BJ (cell line): ENCODE data around the gene BET1. TPM values are rescaled to one million over a fixed set of nuclear protein-coding genes. Genes with fewer than 3 reads are reported as not detected.

Source experiments
- CTCF ChIA-PET: fragments of 350-600 bp; formaldehyde crosslinking; extraction: SDS; loops from one replicate; lab custom pipeline; 2021; ENCODE audit warnings: antibody characterized with exemption, inconsistent platforms; lab: Yijun Ruan, JAX
- POLR2A ChIA-PET: fragments of 300-600 bp; sonication (Branson Sonifier 250); formaldehyde crosslinking; extraction: SDS; loops from one replicate; lab custom pipeline; 2021; ENCODE audit warnings: antibody characterized with exemption; lab: Charles Lee
- DNase-seq: peaks from one replicate; pipeline ENCODE4 v3.0.0-alpha.2; 2011; ENCODE audit warnings: low read depth
- H3K27me3 ChIP-seq: 2 replicates; pipeline ENCODE4 v1.6.0; 2011; ENCODE audit warnings: low read length; ENCODE audit not compliant: control insufficient read depth, insufficient read depth
- H3K36me3 ChIP-seq: 2 replicates; pipeline ENCODE4 v1.5.1; 2011; ENCODE audit warnings: low read length; ENCODE audit not compliant: control insufficient read depth, insufficient read depth
- H3K4me3 ChIP-seq: 2 replicates; pipeline ENCODE4 v1.5.1; 2011; ENCODE audit warnings: low read depth, mild to moderate bottlenecking, control low read depth, low read length
- polyA plus RNA-seq: library from polyadenylated mRNA; depleted of rRNA; stranded (reverse); fragments of >200 nt; gene quantifications from 2 replicates; pipeline ENCODE4 v1.2.3, GENCODE V29; 2011
- TF ChIP-seq, protein P1 (sequence below): IDR thresholded peaks from 2 replicates; pipeline ENCODE4 v1.5.1; 2011; ENCODE audit warnings: low read depth, mild to moderate bottlenecking, control low read depth, inconsistent platforms, low read length, moderate library complexity; ENCODE audit not compliant: insufficient read depth

Gene BET1
- polyA plus RNA-seq, 1 experiment = 26.3 TPM

DNA sequence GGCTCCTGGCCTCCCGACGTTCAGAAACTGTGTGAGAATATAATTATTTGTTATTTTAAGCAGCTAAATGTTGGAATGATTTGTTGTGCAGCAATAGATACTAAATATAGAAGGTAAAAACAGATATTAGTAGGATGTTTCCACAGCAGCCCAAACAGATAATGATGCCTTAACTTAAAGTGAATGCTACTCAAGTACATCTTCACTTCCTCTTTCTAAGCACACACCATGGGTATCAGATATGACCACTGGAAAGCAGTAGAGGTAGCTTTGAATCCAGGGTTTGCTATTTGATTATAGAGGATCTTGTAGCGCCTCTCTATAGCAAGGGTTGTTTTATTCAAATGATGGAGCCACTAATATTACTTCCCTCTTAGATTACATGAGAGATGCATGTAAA, 38.2 kb upstream of the BET1 start:
- TF ChIP-seq, protein P1, sequence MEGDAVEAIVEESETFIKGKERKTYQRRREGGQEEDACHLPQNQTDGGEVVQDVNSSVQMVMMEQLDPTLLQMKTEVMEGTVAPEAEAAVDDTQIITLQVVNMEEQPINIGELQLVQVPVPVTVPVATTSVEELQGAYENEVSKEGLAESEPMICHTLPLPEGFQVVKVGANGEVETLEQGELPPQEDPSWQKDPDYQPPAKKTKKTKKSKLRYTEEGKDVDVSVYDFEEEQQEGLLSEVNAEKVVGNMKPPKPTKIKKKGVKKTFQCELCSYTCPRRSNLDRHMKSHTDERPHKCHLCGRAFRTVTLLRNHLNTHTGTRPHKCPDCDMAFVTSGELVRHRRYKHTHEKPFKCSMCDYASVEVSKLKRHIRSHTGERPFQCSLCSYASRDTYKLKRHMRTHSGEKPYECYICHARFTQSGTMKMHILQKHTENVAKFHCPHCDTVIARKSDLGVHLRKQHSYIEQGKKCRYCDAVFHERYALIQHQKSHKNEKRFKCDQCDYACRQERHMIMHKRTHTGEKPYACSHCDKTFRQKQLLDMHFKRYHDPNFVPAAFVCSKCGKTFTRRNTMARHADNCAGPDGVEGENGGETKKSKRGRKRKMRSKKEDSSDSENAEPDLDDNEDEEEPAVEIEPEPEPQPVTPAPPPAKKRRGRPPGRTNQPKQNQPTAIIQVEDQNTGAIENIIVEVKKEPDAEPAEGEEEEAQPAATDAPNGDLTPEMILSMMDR = no peak
- POLR2A ChIA-PET = no interaction called here
- CTCF ChIA-PET = interaction anchor here (0.9 kb wide), 1 partner anchor 15 kb away, joined by 3 read pairs; no protein-coding TSS in a partner anchor
- H3K4me3 ChIP-seq = no peak overlapping the region
- H3K36me3 ChIP-seq = no peaks in the 10 kb centered on the region
- H3K27me3 ChIP-seq = no peaks in the 10 kb centered on the region
- no peak for DNase-seq

GRCh38 chr7:94041529-94041928, 37.4 kb upstream of the BET1 start:
- DNase-seq = no peak
- TF ChIP-seq, protein P1 = no peak
- H3K36me3 ChIP-seq = no peaks in the 10 kb centered on the region
- ChIA-PET POLR2A (no interaction called here), CTCF (interaction anchor here (0.9 kb wide), 1 partner anchor 12 kb away, joined by 3 read pairs; no protein-coding TSS in a partner anchor)
- H3K4me3 ChIP-seq = no peak overlapping the region
- H3K27me3 ChIP-seq = 0 out of 2 replicates have a peak, but pooled peaks cover 2% of the 10 kb centered on the region

- TF ChIP-seq, protein P1 = no peak
- Histone ChIP-seq H3K4me3 (no peak overlapping the region), H3K36me3 (no peaks in the 10 kb centered on the region), H3K27me3 (peaks cover 2% of the 10 kb centered on the region; the same call in 1 of the 2 replicates)
- ChIA-PET POLR2A (no interaction called here), CTCF (interaction anchor here (0.8 kb wide), 2 partner anchors 119 to 139 kb away, joined by 3 read pairs; partner anchors contain the start of gene GNG11)
- DNase-seq = no peak
Observed at GRCh38 chr7:94040254-94040653, 36.1 kb upstream of the BET1 start.

DNA sequence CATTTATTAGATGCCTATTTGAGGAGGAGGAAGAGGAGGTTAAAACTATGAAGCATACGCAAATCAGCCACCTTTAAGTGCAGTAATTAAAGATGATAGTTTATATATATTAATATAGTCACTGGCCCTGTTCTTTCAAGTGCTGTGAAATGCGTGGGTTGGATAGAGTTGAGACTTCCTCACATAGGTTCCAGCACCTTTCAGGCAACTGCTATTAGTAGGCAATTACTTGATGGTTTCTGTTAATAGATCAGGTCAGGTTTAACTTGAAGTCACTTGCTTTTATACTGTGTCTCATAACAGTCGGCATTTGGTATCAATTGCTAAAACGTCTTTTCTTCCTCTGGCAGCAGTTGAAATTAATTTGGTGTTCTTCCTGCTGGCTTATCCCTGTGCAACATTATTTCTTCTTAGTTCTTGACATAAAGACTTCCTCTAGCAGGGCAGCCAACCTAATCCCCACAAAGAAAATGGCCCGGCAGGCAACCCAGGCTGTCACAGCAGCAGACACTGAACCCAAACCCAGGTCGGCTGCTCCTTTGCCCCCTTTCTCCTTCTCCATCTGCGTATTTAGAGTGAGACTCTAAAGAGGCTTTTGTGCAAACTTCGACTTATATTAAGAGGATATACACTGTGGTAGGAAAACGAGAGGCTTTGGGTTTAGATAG, 35.3 kb upstream of the BET1 start:
- no peak for DNase-seq
- CTCF ChIA-PET = no interaction called here
- no peaks in the 10 kb centered on the region for H3K36me3 ChIP-seq
- H3K27me3 ChIP-seq = peaks cover 2% of the 10 kb centered on the region; the same call in 1 of the 2 replicates
- POLR2A ChIA-PET = no interaction called here
- H3K4me3 ChIP-seq = no peak overlapping the region
- TF ChIP-seq, protein P1 = no peak

DNA sequence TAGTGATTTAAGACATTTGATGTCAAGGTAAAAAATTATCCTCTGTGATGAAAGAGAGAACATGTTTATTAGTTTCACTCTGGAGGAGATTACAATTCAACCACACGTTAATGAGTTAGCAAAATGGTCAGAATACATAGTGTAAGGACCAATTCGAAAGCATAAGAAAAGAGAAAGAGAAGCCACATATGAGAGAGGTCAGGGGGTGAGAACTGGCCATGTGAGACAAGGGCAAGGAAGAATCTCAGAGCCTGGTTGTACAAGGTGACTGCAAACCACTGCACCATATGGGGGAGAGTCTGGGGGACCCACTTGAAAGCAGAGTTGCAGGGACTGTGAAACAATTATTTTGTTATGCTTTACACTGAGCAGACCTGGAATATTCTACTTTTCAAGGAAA, 27.7 kb upstream of the BET1 start:
- POLR2A ChIA-PET = no interaction called here
- TF ChIP-seq, protein P1 = no peak
- H3K27me3 ChIP-seq = peaks cover 6% of the 10 kb centered on the region
- no peaks in the 10 kb centered on the region for H3K36me3 ChIP-seq
- DNase-seq = no peak
- no peak overlapping the region for H3K4me3 ChIP-seq
- CTCF ChIA-PET = no interaction called here
